Measurements from ENCODE around the gene PFKFB2.

- TF ChIP-seq CTCF (conservative IDR thresholded peaks at IDR 0.05 in 1 of 2, IDR thresholded peaks at IDR 0.05 in 1 of 2; ENCODE audit: extremely low read depth in 1 of 2, insufficient read depth in 1 of 2, low read depth in 1 of 2, low read length in 2 of 2), result peak; percentile 78 to 92
- no peak for TF ChIP-seq EZH2 (IDR thresholded peaks at IDR 0.05; ENCODE audit: borderline replicate concordance, low read length)
These were observed 3.1 kb upstream of the PFKFB2 start for GRCh38 chr1:207049974-207050391.
